HS-5 (cell line): Measurements from ENCODE around the gene ARHGAP44.

Experiments
- DNase-seq: peaks from one replicate; pipeline ENCODE4 v3.0.0-alpha.2; 2012; ENCODE audit warnings: low read depth

The ARHGAP44 gene

GRCh38 chr17:13024526-13025257, 235.4 kb downstream of the ARHGAP44 start:
- DNase-seq, result no peak

- no peak for DNase-seq
Observed at GRCh38 chr17:13025258-13025627, 235.9 kb downstream of the ARHGAP44 start.

DNA sequence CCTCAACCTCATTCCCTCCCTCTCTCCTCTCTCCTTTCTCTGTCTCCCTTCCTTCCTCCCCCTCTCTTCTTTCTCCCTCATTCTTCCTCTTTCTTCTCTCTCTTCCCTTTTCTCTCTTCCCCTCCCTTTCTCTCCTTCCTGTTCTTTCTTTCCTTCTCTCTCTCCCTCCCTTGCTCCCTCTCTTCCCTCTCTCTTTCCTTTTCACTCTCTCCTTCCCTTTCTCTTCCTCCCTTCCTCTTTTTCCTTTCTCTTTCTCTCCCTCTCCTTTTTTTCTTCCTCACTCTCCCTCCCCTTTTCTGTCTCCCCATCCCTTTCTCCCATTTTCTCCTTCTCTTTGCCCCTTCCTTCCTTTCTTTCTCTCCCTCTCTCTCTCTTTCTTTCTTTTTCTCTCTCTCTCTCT, 236.4 kb downstream of the ARHGAP44 start:
- no peak for DNase-seq

DNA sequence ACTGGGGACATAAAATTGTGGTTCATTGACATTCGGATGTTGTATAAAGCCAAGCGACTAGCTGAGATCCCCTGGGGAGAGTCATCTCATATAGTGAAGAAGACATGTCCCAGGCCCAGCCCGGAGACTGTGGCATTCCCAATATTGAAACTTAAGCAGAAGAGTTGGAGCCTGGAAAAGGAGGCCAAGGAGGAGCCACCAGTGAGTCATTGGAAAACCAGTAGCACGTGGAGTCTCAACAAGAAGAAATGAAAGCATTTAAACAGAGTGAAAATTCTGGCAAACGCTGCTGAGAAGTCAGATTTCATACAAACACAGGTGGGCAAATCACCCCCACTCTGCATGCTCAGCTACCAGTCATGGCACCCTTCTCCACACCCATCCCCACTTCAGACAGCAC, 237.9 kb downstream of the ARHGAP44 start:
- DNase-seq, result no peak

- no peak for DNase-seq
Observed at GRCh38 chr17:13029340-13029739, 240.0 kb downstream of the ARHGAP44 start.

DNA sequence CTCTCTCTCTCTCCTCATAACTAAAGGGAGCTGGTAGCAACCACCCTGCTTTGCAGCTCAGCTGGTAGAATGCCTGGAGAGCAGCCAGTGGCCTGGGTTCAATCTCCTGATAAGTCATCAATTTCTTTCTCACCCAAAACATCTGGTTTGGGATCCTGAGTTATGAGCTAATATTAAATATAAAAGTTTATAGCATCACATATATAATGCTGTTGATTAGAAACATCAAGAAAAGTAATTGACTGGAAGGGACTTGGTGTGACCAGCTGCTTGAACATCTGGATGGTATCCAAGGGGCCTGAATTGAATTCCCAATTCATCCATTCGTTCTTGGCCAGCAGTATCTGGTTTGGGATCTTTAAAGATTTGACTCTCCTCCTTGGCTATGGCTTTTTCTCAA, 240.8 kb downstream of the ARHGAP44 start:
- no peak for DNase-seq

GRCh38 chr17:13030459-13031300, 241.4 kb downstream of the ARHGAP44 start:
- peak; percentile 48 for DNase-seq

DNA sequence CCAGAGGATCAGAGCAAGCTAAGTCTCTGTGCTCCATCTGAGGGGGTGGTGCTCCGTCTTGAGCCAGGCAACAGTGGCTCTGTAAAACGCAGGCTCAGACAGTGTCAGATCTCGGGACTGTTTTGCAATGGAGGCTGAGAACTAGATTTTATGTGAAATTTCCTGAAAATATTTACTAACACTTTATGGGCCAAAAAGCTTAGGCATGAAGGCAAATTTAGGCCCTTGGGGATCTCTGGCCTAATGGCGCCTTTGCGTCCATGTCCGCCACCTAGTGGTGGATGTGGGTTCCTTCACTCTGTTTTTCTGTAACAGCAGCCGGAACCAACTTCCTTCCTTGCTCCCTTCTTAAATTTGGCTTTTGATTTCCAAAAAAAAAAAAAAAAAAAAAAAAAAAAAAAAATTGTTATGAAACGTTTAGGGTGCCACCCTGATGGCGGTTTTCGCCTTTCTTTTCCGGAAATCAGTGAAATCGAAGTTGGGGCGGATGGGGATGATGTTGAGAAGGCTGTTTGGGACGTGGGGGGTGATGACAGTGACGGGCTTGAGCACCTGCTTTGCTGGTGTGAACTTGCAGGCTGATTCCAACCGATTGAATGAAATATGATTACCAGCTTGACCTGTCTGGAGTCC, 242.5 kb downstream of the ARHGAP44 start:
- DNase-seq, result no peak

GRCh38 chr17:13035420-13035819, 246.1 kb downstream of the ARHGAP44 start:
- no peak for DNase-seq

DNA sequence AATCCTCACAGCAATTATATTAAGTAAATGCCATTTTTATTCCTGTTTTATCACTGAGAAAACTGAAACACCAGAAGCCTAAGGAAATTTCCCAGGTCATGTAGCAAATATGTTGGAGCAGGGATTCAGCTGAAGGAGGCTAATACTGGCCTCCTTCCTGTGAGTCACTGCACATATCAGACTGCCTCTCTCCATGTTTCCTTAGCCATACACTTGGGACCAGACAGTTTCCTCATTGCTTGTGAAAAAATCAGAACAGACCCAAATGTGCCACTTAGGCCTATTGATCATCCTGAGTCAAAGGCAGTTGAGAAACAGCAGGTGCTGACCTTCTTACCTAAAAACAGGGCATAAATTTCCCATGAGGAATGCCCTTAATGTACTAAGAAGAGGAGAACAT, 247.5 kb downstream of the ARHGAP44 start:
- DNase-seq, result peak; percentile 36

- no peak for DNase-seq
Observed at GRCh38 chr17:13038931-13039665, 249.8 kb downstream of the ARHGAP44 start.
